ENCODE results near the gene SPECC1L.

Gene SPECC1L

GRCh38 chr22:24433001-24433827 is 162.6 kb downstream of the SPECC1L start:
- no peak for DNase-seq

DNA sequence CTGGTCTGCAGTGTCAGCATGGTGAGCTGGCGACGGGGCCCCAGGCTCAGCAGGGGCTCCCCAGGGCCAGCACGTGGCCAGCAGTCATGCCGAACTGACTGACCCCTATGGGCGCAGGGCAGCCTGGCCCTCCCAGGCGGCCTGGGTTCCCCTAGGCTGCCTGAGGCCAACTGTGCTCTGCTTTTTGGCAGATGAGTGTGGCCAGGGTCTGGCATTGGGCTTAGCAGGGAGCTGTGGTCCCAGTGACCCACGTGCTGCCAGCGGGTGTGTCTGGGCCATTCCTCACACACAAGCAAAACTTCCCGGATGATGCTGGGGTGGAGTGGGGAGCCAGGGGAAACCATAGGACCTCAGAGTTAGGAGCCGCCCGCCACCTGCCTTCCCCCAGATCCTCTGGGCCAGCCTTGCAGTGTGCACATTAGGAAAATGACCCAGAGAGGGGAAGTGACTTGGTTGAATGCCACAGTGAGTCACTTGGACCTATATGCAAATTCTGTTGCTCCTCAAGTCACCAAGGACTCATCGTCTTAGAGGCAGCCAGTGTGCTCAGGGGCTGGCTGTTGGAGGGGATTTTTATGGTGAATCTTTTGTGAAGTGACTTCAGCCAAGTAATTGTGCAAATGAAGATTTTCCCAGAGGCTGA is 163.3 kb downstream of the SPECC1L start:
- DNase-seq: no peak

- peak; percentile 57 for DNase-seq
Measured at GRCh38 chr22:24434471-24435322, 164.1 kb downstream of the SPECC1L start.

- DNase-seq: no peak
Measured at GRCh38 chr22:24435323-24435645, 164.7 kb downstream of the SPECC1L start.

DNA sequence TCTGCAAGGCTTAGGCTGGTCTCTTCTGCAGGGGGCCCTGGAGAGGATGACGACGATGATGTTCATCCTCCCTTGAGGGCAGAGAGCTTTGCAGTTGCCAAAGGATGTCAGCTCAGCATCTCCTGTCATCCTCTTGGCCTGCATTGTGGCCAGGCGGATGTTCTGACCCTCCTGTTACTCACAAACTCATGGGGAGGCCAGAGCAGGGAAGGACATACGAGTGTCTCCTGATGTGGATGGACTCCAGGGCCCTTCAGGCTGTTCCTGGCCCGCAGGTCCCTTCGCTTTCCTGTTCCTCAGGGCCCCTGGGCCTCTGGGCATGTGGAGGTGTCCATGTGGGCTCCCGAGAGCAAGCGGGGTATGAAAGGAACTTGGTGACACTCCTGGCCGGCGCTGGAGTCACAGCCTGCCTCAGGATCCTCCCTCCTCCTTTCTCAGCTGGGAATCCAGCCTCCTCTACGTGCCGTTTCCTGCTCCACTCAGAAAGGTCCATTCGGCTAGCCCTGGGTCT is 165.3 kb downstream of the SPECC1L start:
- DNase-seq: no peak

DNA sequence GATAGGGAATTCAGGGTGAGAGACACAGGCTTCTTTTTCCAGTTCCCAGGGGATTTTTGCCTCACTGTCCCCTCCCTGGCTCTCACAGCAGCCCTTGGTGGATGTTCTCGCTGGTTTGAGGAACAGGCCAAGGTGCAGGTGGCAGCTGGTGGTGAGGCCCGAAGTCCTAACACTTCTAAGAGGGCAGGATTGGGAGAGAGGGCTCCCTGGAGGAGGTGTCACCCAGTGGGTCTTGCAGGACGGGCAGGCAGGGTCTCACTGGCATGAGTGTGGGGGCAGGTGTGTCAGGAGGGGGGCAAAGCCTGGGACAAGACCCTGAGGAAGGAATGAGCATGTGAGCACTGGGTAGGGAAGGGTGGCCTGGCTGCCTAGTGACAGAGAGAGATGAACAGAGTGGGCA is 165.9 kb downstream of the SPECC1L start:
- no peak for DNase-seq

GRCh38 chr22:24437091-24437490 is 166.5 kb downstream of the SPECC1L start:
- no peak for DNase-seq

DNA sequence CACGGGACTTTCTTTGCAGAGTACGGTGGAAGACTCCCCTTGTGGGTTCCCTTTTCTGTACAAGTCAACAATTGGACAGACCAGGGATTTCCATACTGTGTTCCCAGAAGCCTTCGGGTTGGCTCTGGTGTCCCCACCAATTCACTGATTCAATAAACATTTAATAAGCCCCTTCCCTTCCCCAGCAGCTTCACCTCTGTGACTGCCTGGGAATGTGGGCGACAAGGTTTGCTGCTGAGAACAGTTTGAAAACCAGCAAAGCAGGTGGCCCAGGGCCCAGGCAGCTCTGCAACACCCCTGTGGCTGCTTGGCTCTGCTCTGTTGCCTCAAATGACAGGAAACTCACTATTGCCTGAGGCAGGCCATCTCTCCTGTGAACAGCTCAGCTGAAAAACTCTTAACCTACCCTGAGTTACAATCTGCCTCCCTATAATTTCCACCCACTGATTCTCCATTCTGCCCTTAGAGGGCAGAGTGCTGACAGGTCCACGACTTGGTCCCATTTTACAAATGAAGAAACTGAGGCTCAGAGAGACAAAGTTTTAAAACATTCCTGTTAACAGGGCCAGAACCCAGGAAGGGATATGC is 167.2 kb downstream of the SPECC1L start:
- DNase-seq: no peak

DNA sequence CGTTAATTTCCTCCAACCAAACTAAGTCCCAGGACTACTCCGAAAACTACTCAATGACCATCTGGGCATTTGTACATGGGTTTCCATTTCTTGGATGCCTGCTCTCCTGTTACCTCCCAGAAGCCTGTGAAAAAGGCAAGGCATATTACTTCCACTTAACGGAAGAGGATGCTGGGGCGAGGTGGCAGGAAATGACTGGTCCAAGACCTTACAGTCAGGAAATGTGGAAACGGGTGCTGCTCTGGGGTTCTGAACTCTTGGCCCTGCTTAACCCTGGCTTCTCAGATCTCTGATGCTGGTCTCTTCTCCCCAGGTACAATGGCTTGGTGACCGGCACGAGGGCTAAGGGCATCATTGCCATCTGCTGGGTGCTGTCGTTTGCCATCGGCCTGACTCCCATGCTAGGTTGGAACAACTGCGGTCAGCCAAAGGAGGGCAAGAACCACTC is 169.7 kb downstream of the SPECC1L start:
- no peak for DNase-seq

- DNase-seq: no peak
Measured at GRCh38 chr22:24440718-24441405, 170.2 kb downstream of the SPECC1L start.

DNA sequence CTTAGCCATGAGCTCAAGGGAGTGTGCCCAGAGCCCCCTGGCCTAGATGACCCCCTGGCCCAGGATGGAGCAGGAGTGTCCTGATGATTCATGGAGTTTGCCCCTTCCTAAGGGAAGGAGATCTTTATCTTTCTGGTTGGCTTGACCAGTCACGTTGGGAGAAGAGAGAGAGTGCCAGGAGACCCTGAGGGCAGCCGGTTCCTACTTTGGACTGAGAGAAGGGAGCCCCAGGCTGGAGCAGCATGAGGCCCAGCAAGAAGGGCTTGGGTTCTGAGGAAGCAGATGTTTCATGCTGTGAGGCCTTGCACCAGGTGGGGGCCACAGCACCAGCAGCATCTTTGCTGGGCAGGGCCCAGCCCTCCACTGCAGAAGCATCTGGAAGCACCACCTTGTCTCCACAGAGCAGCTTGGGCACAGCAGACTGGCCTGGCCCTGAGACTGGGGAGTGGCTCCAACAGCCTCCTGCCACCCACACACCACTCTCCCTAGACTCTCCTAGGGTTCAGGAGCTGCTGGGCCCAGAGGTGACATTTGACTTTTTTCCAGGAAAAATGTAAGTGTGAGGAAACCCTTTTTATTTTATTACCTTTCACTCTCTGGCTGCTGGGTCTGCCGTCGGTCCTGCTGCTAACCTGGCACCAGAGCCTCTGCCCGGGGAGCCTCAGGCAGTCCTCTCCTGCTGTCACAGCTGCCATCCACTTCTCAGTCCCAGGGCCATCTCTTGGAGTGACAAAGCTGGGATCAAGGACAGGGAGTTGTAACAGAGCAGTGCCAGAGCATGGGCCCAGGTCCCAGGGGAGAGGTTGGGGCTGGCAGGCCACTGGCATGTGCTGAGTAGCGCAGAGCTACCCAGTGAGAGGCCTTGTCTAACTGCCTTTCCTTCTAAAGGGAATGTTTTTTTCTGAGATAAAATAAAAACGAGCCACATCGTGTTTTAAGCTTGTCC is 171.0 kb downstream of the SPECC1L start:
- no peak for DNase-seq

DNA sequence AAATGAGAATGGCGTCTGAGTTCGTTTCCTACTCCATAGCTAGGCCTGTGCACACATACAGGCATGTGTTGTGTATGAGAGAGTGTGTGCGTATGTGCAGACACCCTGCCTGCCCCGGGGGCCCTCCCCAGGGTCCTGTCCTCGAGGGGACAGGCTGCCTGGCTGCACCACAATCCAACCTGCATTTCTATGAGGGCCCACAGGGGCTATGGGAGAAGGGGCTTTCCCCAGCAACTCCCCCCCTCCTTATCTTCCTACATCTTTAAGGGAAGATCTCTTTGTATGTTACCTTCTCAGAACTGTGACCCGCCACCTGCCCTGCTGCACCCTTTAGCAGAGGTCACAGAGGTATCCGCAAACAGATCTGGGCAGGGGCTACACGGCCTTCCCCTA is 171.7 kb downstream of the SPECC1L start:
- DNase-seq: no peak

DNA sequence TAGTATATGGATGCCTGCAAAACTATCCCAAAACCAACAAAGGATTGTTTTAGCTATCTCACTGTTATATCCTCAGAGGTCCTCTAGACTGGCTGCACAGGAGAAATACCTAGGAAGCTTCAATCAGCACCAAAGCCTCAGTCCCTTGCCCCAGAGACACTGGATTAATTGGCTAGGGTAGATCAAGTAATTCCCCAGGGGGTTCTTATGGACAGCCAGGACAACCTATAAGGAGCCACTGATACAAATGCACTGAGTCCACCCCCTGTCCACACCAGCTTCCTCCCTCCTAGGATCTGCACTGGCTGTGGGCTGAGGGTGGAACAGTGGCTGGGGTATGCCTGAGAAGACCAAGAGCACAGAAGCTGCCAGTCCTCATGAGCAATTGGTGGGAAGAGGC is 173.0 kb downstream of the SPECC1L start:
- no peak for DNase-seq

- no peak for DNase-seq
Measured at GRCh38 chr22:24444251-24444650, 173.6 kb downstream of the SPECC1L start.

DNA sequence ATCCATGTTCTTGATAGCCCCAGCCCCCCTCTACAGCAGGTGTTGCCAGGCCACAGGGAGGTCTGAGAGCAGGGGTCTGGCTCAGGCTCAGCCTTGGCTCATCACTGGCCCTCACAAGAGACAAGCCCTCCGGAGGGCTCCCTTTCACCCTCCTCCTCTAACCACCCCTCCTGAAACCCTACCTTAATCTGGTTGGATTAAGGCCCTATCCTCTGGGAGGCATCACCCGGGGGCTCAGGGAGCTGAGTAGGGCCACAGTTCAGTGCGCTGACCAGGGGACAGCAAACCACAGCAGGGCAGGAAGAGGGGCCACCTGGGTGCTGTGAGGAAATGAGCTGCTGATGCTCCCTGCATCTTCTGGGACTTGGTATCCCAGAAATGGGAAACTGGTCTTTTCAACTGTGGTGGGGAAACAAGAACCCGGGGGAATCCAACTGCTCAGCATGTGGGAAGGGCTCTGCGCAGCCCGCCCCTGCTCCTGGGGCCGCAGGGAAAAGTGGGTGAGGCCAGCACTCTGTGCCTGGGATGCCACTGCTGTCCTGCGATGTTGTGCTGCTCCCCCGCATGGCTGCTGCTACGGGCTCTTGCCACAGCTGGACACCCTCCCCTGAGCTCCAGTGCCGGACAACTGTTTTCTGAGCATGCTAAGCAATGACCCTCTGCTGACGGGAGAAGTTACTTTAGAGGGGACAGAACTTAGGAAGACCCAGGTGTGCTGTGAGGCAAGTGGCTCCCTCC is 174.3 kb downstream of the SPECC1L start:
- DNase-seq: no peak

DNA sequence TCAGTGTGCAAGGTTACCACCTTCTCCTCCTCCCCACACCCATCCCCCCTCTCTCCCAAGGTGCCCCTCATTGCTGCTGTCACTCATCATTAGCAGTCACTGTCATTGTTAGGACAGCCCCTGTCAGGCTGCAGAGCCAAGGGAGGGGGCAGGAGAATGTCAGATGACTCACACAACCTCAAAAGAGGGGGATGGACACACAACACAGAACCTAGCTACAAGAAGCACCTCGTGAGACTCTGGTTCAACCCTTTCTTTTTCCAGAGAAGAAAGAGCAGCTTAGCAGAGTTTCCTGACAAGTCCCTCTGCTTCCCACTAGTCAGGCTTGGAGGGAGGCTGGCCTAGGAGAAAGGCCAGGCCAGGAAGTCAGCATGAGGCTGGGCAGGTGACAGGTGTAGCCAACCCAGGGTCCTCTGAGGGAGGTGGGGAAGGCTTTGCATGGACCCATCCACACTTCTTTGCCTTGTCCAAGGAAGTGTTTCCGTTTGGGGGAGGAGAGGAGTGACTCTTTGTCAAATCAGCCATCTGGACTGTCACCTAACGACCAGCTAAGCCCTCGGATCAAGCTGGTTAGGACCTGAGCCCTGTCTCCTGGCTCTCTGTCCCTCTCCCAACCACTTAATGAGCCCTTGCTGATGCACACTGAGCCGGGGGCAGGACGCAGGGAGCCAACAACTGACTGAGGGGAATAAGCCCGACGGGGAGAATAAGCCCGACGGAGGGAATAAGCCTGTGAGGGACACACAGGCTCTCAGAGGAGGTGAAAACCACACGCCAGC is 175.0 kb downstream of the SPECC1L start:
- DNase-seq: no peak

DNA sequence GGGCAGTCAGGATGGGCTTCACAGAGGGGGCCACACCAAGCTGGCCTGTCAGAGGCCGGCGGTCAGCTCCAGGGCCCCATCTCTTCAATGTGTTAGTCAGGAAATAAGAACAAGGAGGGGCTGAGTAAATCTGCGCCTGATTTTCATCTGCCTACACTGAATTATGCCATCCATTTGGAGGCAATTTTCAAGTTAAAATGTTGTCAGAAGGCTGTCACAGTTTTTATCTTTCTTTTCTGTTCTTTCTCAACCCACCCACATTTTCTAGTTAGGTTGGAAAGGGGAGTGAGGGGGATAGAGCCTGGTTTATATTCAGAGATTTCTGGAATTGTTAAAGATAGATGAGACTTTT is 175.6 kb downstream of the SPECC1L start:
- DNase-seq: no peak

DNA sequence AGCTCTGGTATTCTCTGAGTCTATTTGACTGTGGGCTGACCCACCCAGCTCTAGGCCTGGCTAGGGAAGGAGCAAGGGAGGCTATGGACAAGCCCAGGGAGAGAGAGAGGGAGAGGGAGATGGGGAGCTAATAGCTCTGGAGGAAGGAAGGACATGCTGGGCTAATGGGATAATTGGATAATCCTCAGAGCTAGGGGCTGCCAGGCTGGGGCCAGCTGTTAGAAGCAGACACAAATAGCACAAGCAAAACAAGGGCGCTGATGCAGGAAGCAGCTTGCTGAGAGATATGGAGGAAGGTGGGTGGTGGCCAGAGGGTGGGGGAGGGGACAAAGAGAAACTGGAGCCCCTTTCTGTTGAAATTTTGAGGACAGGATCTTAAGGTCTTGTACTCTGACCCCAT is 180.0 kb downstream of the SPECC1L start:
- no peak for DNase-seq

- no peak for DNase-seq
Measured at GRCh38 chr22:24451162-24451561, 180.5 kb downstream of the SPECC1L start.

GRCh38 chr22:24453853-24454252 is 183.2 kb downstream of the SPECC1L start:
- DNase-seq: no peak

Data from stimulated activated CD4-positive, alpha-beta T cell treated with anti-CD3 and anti-CD28 coated beads, Interleukin-4, amount 100 ng/mL, for 1 hour (primary cell).